K562 (cell line): ENCODE results near the gene CEP295NL. TPM values are rescaled to one million over a fixed set of nuclear protein-coding genes. Genes with fewer than 3 reads are reported as not detected.

ENCODE experiments used
- ATAC-seq: fragments of 200-7000 bp; cut with Tn5 transposase; 3 replicates; pipeline ENCODE4 v1.9.1; 2020; ENCODE audit warnings: moderate library complexity
- BruUV-seq: library from RNA; stranded (reverse); fragments of 400-500 nt; replicated peaks from 2 replicates; lab custom pipeline; 2021; lab: Mats Ljungman, UMichigan
- CTCF ChIA-PET: fragments of 300-600 bp; formaldehyde crosslinking; extraction: SDS; loops from one replicate; lab custom pipeline; 2021; ENCODE audit warnings: low intra/inter-chr PET ratio; lab: Yijun Ruan, JAX
- POLR2A ChIA-PET: fragments of 300-600, 350-650 bp; sonication (Branson Sonifier 250); formaldehyde crosslinking; extraction: SDS; loops from one replicate; lab custom pipeline; 2021; ENCODE audit warnings: antibody characterized with exemption, inconsistent platforms; lab: Yijun Ruan, JAX
- DNase-seq, 4 experiments: peaks; one replicate each; pipeline versions ENCODE4 v3.0.0 to v3.0.0-alpha.2; 2011 to 2018; ENCODE audit warnings: low spot score in 3 of 4, mixed read lengths in 3 of 4; ENCODE audit errors: extremely low read depth in 1 of 4
- FAIRE-seq: peaks from 2 replicates; lab custom pipeline; 2011; peaks lifted over from hg19 to GRCh38; lab: Jason Lieb, UNC
- H2AFZ ChIP-seq: 2 replicates; pipeline ENCODE4 v1.6.0; 2011; ENCODE audit warnings: low read depth, low read length, control low read depth, inconsistent platforms
- H3K27ac ChIP-seq: fragments of 200-600 bp; 3 replicates; pipeline ENCODE4 v1.8.0; 2011; ENCODE audit warnings: low read depth, mild to moderate bottlenecking, control low read depth, inconsistent platforms, low read length, moderate library complexity, mixed read lengths; ENCODE audit errors: extremely low read depth
- H3K27me3 ChIP-seq, 2 experiments: fragments of 300-600 bp in 1 of 2; 2 replicates in 1 of 2; 3 replicates in 1 of 2; pipeline versions ENCODE4 v1.6.0 to v1.8.0; 2011; ENCODE audit warnings: inconsistent platforms in 2 of 2, low read length in 2 of 2, mild to moderate bottlenecking in 1 of 2, mixed read lengths in 1 of 2, moderate library complexity in 1 of 2; ENCODE audit not compliant: control insufficient read depth in 2 of 2, insufficient read depth in 2 of 2
- H3K36me3 ChIP-seq: fragments of 300-600 bp; 3 replicates; pipeline ENCODE4 v1.8.0; 2011; ENCODE audit warnings: mild to moderate bottlenecking, low read length, inconsistent platforms; ENCODE audit not compliant: control insufficient read depth, insufficient read depth
- H3K4me1 ChIP-seq, 2 experiments: fragments of 200-600 bp in 1 of 2; replicated peaks in 1 of 2; 2 replicates in 1 of 2; 3 replicates in 1 of 2; pipeline versions ENCODE4 v1.5.1 to v1.8.0; 2011; ENCODE audit warnings: inconsistent platforms in 2 of 2, low read length in 2 of 2, mild to moderate bottlenecking in 1 of 2, mixed read lengths in 1 of 2, moderate library complexity in 1 of 2; ENCODE audit not compliant: control insufficient read depth in 2 of 2, insufficient read depth in 2 of 2
- H3K4me2 ChIP-seq: 2 replicates; pipeline ENCODE4 v1.6.1; 2011; ENCODE audit warnings: low read length, control low read depth, inconsistent platforms, mixed read lengths; ENCODE audit not compliant: insufficient read depth
- H3K4me3 ChIP-seq: fragments of 200-600 bp; sonication (generic), shearing (Covaris generic); 2 replicates; pipeline ENCODE4 v1.5.1; 2016; ENCODE audit warnings: control low read depth, inconsistent platforms
- H3K79me2 ChIP-seq: fragments of 200-600 bp; 3 replicates; pipeline ENCODE4 v1.8.0; 2011; ENCODE audit warnings: low read length, inconsistent platforms; ENCODE audit not compliant: control insufficient read depth, insufficient read depth
- H3K9ac ChIP-seq, 2 experiments: 2 replicates each; pipeline versions ENCODE4 v1.6.0 to v1.6.1; 2011; ENCODE audit warnings: low read depth in 2 of 2, low read length in 2 of 2, control low read depth in 1 of 2, inconsistent platforms in 1 of 2, mild to moderate bottlenecking in 1 of 2, mixed read lengths in 1 of 2; ENCODE audit not compliant: insufficient read depth in 1 of 2
- H3K9me1 ChIP-seq: one replicate; pipeline ENCODE4 v1.6.0; 2011; ENCODE audit warnings: inconsistent platforms, mild to moderate bottlenecking, low read length, moderate library complexity; ENCODE audit not compliant: control insufficient read depth, insufficient read depth
- H3K9me3 ChIP-seq: replicated peaks from 2 replicates; pipeline ENCODE4 v1.5.1; 2011; ENCODE audit warnings: low read depth, low read length, inconsistent platforms; ENCODE audit not compliant: control insufficient read depth, insufficient read depth
- H4K20me1 ChIP-seq: replicated peaks from 2 replicates; pipeline ENCODE4 v1.6.1; 2011; ENCODE audit warnings: low read length, inconsistent platforms, mixed read lengths; ENCODE audit not compliant: control insufficient read depth, insufficient read depth
- CBX8 ChIP-seq: fragments of 200-600 bp; sonication (generic); IDR thresholded peaks from 2 replicates; pipeline ENCODE4 v1.6.1; 2012; ENCODE audit warnings: borderline replicate concordance, mixed run types, low read depth, mild to moderate bottlenecking, moderate library complexity, mixed read lengths, low read length, control low read depth, inconsistent platforms; ENCODE audit not compliant: poor library complexity, severe bottlenecking; ENCODE audit errors: extremely low read depth
- FOXP1 ChIP-seq: sonication (generic); formaldehyde crosslinking; IDR thresholded peaks from 2 replicates; pipeline ENCODE4 v1.8.0; 2022; ENCODE audit warnings: mild to moderate bottlenecking, missing genetic modification reagents
- HDAC6 ChIP-seq: IDR thresholded peaks from 2 replicates; pipeline ENCODE4 v1.6.1; 2012; ENCODE audit warnings: low read depth, mild to moderate bottlenecking, control low read depth, inconsistent platforms, low read length, moderate library complexity
- HDAC8 ChIP-seq: fragments of 450-650 bp; IDR thresholded peaks from 2 replicates; pipeline ENCODE4 v1.6.1; 2016; ENCODE audit warnings: mild to moderate bottlenecking, missing genetic modification characterization, moderate library complexity, missing compliant biosample characterization
- KLF13 ChIP-seq: fragments of 450-650 bp; IDR thresholded peaks from 2 replicates; pipeline ENCODE4 v1.6.1; 2016; ENCODE audit warnings: missing genetic modification characterization, low read depth, mild to moderate bottlenecking, missing compliant biosample characterization, moderate library complexity, borderline replicate concordance
- MAFK ChIP-seq: IDR thresholded peaks from 2 replicates; pipeline ENCODE4 v1.6.1; 2011; ENCODE audit warnings: low read length, improper control_type of control experiment
- MTA2 ChIP-seq: fragments of 450-650 bp; IDR thresholded peaks from 2 replicates; pipeline ENCODE4 v1.6.1; 2016; ENCODE audit warnings: low read depth
- MYC ChIP-seq, 2 experiments: fragments of 250-450 bp in 1 of 2; sonication (Bioruptor Pico) in 1 of 2; IDR thresholded peaks; 2 replicates each; pipeline versions ENCODE4 v1.5.1 to v1.6.1; 2012 to 2021; ENCODE audit warnings: low read depth in 2 of 2, borderline replicate concordance in 1 of 2, improper control_type of control experiment in 1 of 2, low read length in 1 of 2, mild to moderate bottlenecking in 1 of 2, moderate library complexity in 1 of 2
- RNF2 ChIP-seq: sonication (generic); IDR thresholded peaks from 2 replicates; pipeline ENCODE4 v1.6.1; 2016
- SAFB ChIP-seq: fragments of 200-400 bp; formaldehyde crosslinking; IDR thresholded peaks from 2 replicates; pipeline ENCODE4 v1.6.1; 2017; ENCODE audit warnings: low read depth, low read length, borderline replicate concordance
- SMAD1 ChIP-seq: fragments of 150-350 bp; IDR thresholded peaks from 2 replicates; pipeline ENCODE4 v1.6.1; 2014; ENCODE audit warnings: low read length, low read depth; ENCODE audit not compliant: partially characterized antibody
- ZBTB17 ChIP-seq: fragments of 450-650 bp; formaldehyde crosslinking; IDR thresholded peaks from 2 replicates; pipeline ENCODE4 v1.4.0; 2020; ENCODE audit warnings: mild to moderate bottlenecking
- ZNF764 ChIP-seq: fragments of 250-450 bp; sonication (Bioruptor Pico); IDR thresholded peaks from 2 replicates; pipeline ENCODE4 v1.4.0; 2020; ENCODE audit warnings: low read depth, mild to moderate bottlenecking, moderate library complexity
- WGBS: fragments of 100-300 bp; shearing (Covaris generic); methylation state at CpG from one replicate; pipeline ENCODE4 v1.1.6; 2016; ENCODE audit warnings: low coverage, mixed read lengths; ENCODE audit not compliant: insufficient coverage; ENCODE audit errors: missing lambda C conversion rate; 5-methylcytosine and 5-hydroxymethylcytosine counted together
- in situ Hi-C: fragments of 300-500 bp; cut with MboI; formaldehyde crosslinking; loops from 4 replicates; pipeline ENCODE4 v1.15.0; 2018; ENCODE audit warnings: inconsistent platforms, mixed read lengths
- intact Hi-C: fragments of 100-400 bp; cut with micrococcal nuclease; formaldehyde crosslinking; loops from 2 replicates; pipeline ENCODE4 v1.14.2; 2022
- polyA plus RNA-seq, 8 experiments: library from polyadenylated mRNA; depleted of rRNA in 4 of 8; stranded (reverse) in 5 of 8; unstranded in 3 of 8; fragments of >200 nt; fragmentation: Nextera tagmentation in 2 of 8; fragmentation: Illumina TruSeq in 1 of 8; extraction: Ambion mirVana in 2 of 8; extraction: Trizol in 1 of 8; gene quantifications; 2 replicates each; pipeline versions ENCODE4 v1.2.1 to v1.2.3, GENCODE V29; 2011 to 2014; ENCODE audit warnings: inconsistent platforms in 1 of 8, missing spikeins in 1 of 8
- total RNA-seq, 7 experiments: library from RNA; depleted of rRNA in 6 of 7; stranded (reverse); fragments of >200 nt in 6 of 7; fragmentation: Illumina TruSeq in 2 of 7; extraction: Trizol in 2 of 7; gene quantifications; 2 replicates each; pipeline versions ENCODE4 v1.2.1 to v1.2.3, GENCODE V29; 2011 to 2021; ENCODE audit warnings: low replicate concordance in 1 of 7
- TF ChIP-seq, protein P1 (sequence below): fragments of 250-450 bp; sonication (Bioruptor Pico); IDR thresholded peaks from 2 replicates; pipeline ENCODE4 v1.4.0; 2020; ENCODE audit warnings: borderline replicate concordance

Gene CEP295NL
- total and polyA plus RNA-seq, 9 of the 15 experiments (the other 6 are each of a cell fraction or from before 2014, with no cell fraction given): not detected

DNA sequence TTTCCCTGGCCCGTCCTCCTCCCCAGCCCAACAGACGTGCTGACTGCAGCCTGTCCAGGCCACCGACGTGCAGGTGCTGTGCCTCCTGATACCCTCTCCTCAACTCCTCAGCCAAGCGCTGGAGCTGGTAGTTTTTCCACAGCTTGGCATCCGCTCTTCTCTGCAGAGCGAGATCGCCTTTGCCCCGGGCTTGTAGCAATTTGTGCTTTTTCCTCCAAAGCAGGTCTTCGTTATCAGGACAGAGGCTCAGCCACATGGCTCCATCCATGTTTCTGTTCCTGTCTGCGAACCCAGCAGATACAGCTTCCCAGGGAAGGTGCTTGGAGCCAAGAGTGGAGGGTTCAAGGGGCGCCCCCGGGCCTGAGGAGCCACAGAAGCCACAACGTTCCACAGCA, 10.9 kb downstream of the CEP295NL start:
- Histone ChIP-seq H3K27me3 (peaks cover 49 to 84% of the 10 kb centered on the region in 2 experiments), H3K27ac (no peak overlapping the region), H3K4me2 (no peak overlapping the region), H3K36me3 (no peaks in the 10 kb centered on the region), H3K79me2 (no peaks in the 10 kb centered on the region), H3K4me3 (no peak overlapping the region), H3K4me1 (no peaks in the 10 kb centered on the region), H3K9me1 (peaks cover 2% of the 10 kb centered on the region), H3K9me3 (no peaks in the 10 kb centered on the region; the same call in 1 of the 2 replicates), H2AFZ (no peak overlapping the region), H3K9ac (no peak overlapping the region), H4K20me1 (peaks cover 10% of the 10 kb centered on the region)
- 1% methylated on average over 14 of the region's 14 CpGs for WGBS
- in situ Hi-C loops: no loop called here
- no peak for DNase-seq
- TF ChIP-seq HDAC8 (no peak), SAFB (no peak)
- FAIRE-seq: no peak
- ChIA-PET POLR2A (interaction anchor here (1.9 kb wide), 1 partner anchor 8 kb away, joined by 6 read pairs; no protein-coding TSS in a partner anchor), CTCF (no interaction called here)
- BruUV-seq: no TSS peak
- ATAC-seq: no peak
- intact Hi-C loops: no loop called here

GRCh38 chr17:78891406-78892061, 11.5 kb downstream of the CEP295NL start:
- Histone ChIP-seq H3K9me3 (no peaks in the 10 kb centered on the region; the same call in 1 of the 2 replicates), H2AFZ (no peak overlapping the region), H3K4me2 (no peak overlapping the region), H4K20me1 (peaks cover 10% of the 10 kb centered on the region), H3K27me3 (peaks cover 48 to 85% of the 10 kb centered on the region in 2 experiments), H3K36me3 (no peaks in the 10 kb centered on the region), H3K79me2 (no peaks in the 10 kb centered on the region), H3K27ac (no peak overlapping the region), H3K9me1 (peaks cover 2% of the 10 kb centered on the region), H3K4me1 (no peaks in the 10 kb centered on the region), H3K9ac (no peak overlapping the region; a peak in 1 of 4 replicates), H3K4me3 (no peak overlapping the region)
- intact Hi-C loops: no loop called here
- ChIA-PET CTCF (no interaction called here), POLR2A (interaction anchor here (0.9 to 1.9 kb wide), 3 partner anchors 9 to 14 kb away, joined by 3 to 6 read pairs (median 4); no protein-coding TSS in a partner anchor)
- ATAC-seq (no peak), FAIRE-seq (no peak), DNase-seq (no peak)
- BruUV-seq: no TSS peak
- in situ Hi-C loops: no loop called here
- 1% methylated on average over 20 of the region's 21 CpGs for WGBS
- TF ChIP-seq MYC (IDR thresholded peaks at IDR 0.05; ENCODE audit: low read depth, low read length): no peak
- no peak for TF ChIP-seq MYC (CRISPR knock-in tag; IDR thresholded peaks at IDR 0.05; ENCODE audit: borderline replicate concordance, low read depth)
- TF ChIP-seq HDAC6: no peak
- TF ChIP-seq FOXP1 (CRISPR knock-in tag): no peak
- no peak for TF ChIP-seq ZBTB17 (CRISPR knock-in tag)
- no peak for TF ChIP-seq ZNF764 (CRISPR knock-in tag)
- no peak for TF ChIP-seq CBX8
- no peak for TF ChIP-seq MTA2
- TF ChIP-seq RNF2: no peak
- no peak for TF ChIP-seq MAFK
- TF ChIP-seq KLF13: no peak
- no peak for TF ChIP-seq SMAD1
- TF ChIP-seq, protein P1, sequence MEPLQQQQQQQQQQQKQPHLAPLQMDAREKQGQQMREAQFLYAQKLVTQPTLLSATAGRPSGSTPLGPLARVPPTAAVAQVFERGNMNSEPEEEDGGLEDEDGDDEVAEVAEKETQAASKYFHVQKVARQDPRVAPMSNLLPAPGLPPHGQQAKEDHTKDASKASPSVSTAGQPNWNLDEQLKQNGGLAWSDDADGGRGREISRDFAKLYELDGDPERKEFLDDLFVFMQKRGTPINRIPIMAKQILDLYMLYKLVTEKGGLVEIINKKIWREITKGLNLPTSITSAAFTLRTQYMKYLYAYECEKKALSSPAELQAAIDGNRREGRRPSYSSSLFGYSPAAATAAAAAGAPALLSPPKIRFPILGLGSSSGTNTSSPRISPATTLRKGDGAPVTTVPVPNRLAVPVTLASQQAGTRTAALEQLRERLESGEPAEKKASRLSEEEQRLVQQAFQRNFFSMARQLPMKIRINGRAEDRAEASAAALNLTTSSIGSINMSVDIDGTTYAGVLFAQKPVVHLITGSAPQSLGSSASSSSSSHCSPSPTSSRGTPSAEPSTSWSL: no peak
